GM21619 (cell line): ENCODE results near the gene KCTD21.

Experiments used
- ATAC-seq: cut with Tn5 transposase; IDR thresholded peaks from one replicate; pipeline ENCODE4 v1.9.1; 2021; ENCODE audit not compliant: unreplicated experiment

KCTD21 gene

GRCh38 chr11:78202733-78203167 lies 14.3 kb upstream of the KCTD21 start:
- ATAC-seq, result no peak

GRCh38 chr11:78201096-78201818 lies 12.8 kb upstream of the KCTD21 start:
- no peak for ATAC-seq

DNA sequence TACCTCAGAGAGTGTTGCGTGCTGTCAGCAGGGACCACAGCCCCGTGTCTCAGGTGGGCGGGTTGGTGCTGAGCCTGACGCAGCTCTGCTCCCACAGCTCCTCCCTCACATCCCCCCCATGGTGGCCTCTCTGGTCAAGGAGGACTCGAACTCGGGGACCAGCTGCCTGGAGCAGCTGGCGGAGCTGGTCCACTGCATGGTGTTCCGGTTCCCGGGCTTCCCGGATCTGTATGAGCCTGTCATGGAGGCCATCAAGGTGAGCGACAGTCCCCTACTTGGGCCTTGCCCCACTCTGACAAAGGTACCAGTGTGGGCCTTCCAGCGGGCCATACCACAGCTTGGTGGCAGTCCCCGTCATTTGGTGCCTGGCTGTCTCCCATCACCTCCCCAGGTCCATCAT lies 12.1 kb upstream of the KCTD21 start:
- no peak for ATAC-seq

DNA sequence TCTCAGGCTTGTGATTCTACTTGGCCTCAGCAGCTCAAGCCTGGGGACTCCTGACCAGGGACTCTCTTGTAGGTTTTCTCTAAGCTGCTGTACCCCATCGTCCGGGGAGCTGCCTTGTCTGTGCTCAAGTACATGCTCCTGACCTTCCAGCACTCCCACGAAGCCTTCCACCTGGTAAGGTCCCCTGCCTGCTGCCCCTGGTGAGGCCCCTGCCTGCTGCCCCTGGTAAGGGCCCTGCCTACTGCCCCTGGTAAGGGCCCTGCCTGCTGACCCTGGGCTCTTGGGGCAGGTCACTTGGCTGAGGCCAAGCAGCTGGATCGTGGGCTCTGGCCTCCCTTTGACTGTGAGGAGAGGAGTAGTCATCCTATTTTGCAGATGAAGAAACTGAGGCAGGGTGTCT lies 11.6 kb upstream of the KCTD21 start:
- no peak for ATAC-seq

GRCh38 chr11:78199653-78200015 lies 11.2 kb upstream of the KCTD21 start:
- ATAC-seq, result no peak

- ATAC-seq, result no peak
These were observed 10.7 kb upstream of the KCTD21 start for GRCh38 chr11:78199015-78199652.

- no peak for ATAC-seq
These were observed 9.4 kb upstream of the KCTD21 start for GRCh38 chr11:78197816-78198215.

- no peak for ATAC-seq
These were observed 8.2 kb upstream of the KCTD21 start for GRCh38 chr11:78196661-78197091.

DNA sequence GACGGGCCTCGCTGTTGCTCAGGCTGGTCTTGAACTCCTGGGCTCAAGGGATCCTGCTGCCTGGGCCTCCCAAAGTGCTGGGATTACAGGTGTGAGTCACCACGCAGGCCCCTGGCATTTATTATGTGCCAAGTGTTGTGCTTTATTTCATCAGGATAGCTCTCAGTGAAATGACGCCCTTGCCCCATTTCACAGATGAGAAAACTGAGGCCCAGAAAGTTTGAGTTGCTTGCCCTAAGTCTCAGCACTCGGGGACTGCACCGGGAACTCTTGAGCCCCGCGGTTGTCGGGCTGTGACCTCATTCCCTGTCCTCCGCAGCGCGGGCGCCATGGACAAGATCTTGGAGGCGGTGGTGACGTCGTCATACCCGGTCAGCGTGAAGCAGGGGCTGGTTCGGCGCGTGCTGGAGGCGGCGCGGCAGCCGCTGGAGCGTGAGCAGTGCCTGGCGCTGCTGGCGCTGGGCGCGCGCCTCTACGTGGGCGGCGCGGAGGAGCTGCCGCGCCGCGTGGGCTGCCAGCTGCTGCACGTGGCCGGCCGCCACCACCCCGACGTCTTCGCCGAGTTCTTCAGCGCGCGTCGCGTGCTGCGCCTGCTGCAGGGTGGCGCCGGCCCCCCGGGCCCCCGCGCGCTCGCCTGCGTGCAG lies 7.6 kb upstream of the KCTD21 start:
- no peak for ATAC-seq

- no peak for ATAC-seq
These were observed 6.1 kb upstream of the KCTD21 start for GRCh38 chr11:78194490-78194889.

- no peak for ATAC-seq
These were observed 5.4 kb upstream of the KCTD21 start for GRCh38 chr11:78193806-78194205.

- ATAC-seq, result no peak
These were observed 4.5 kb upstream of the KCTD21 start for GRCh38 chr11:78192911-78193351.

DNA sequence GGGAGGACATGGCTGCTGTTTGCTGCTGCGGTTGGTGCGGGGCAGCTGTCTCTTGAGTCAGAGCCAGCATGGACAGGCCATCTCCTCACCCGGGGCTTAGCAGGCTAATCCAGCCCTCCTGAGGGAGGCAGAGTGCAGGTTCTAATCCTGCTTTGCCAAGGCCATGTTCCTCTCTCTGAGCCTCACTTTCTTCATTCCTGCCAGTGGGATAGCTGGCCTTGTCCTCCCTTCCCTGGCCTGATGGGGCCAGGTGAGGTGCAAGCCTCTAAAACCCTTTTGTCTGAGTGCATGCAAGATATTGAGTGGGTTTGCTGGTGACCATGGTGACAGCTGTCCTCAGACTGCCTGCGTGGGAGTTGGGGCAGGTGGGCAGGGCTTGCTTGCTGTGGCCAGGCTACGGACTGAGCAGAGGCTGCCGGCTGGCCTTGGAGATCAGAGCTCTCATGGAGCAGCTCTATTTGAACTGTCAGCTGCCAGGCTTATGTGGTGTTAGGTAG lies 3.8 kb upstream of the KCTD21 start:
- no peak for ATAC-seq

DNA sequence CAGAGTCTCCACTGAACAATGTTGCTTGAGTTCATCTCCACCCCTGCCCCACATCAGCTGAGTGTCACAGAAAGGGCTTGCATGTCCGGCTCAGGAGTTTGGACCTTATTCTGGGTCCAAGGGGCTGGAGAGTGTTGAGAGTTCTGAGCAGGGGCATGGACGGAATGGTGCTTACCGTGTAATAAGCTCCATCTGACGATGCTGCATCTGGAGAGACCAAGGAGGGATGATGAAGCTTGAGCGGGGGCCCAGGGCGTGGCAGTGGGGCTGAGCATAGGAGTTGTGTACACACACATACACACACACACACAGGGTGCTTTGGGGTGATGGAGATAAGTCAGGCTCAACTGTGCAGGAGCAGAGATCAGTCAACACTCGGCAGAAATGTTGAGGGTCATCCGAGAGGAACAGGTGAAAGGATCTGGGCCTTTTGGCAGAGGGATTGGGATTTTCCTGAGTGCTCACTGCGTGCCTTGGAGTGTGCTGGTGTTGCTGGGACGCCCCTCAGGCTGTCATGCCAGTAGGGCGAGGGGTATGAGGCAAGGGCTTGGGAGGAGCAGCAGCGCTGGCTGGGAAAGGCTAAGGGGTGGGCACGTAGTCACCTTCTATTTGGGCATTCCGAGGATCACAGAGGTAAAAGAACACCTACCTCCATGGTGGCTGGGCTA lies 2.6 kb upstream of the KCTD21 start:
- ATAC-seq, result no peak

DNA sequence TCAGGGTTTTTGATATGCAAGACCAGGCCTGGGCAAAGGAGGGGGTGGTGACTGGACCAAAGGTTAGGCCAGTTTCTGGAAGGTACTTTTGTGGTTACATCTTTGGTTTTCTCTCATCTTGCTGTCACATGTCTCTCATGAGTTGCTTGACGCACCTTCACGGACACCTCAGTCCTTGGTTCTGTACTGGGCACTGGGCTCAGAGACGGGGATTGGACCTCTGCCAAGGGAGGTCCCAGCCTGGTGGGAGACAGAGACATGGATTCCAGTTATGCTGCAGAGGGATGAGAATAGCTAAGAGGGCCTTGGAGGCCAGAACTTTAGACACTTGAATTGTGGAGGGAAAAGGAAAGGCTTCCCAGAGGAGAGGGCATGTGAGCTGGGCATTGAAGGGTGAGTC lies 1.9 kb upstream of the KCTD21 start:
- no peak for ATAC-seq

- no peak for ATAC-seq
These were observed 1.4 kb upstream of the KCTD21 start for GRCh38 chr11:78189851-78190250.

DNA sequence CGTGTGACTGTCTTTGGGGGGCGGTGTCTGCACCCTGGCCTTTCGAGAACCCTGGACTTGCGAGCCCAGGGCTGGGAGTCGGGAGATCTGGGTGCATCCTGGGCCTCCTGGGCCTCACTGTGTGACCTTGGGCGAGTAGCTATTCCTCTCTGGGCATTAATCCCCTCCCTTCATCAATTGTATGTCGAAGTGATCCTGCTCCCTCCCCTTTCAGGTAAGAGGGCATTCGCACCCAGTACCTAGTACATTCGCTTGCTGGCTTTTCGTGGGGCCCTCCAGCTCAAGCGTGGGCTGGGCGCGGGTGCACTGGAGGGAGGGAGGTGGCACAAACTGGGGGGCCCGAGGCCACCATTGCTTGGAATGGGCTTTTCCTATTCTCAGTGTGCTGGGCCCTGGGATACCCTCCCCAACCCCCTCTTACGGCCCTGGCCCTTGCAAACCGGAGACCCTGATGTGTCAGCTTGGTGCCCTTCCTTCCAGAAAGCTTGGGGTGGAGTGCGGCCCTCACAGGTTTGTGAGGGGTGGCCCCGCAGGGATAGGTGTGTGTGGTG lies 823 bp upstream of the KCTD21 start:
- no peak for ATAC-seq

GRCh38 chr11:78187366-78188285 lies 800 bp downstream of the KCTD21 start:
- ATAC-seq, result peak; percentile 5

DNA sequence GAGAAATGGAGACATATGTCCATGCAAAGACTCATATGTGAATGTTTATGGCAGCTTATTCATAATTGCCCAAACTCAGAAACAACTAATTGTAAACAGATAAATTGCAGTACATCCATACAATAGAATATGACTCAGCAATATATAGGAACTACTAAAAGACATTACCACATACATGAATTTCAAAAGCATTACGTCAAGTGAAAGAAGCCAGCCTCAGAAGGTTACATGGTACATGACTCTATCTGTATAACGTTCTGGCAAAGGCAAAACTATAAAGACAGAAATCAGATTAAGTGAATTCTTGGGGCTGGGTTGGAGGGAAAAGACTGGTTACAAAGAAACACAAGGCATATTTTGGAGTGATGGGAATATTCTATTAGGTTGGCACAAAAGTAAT lies 7.2 kb downstream of the KCTD21 start:
- no peak for ATAC-seq

DNA sequence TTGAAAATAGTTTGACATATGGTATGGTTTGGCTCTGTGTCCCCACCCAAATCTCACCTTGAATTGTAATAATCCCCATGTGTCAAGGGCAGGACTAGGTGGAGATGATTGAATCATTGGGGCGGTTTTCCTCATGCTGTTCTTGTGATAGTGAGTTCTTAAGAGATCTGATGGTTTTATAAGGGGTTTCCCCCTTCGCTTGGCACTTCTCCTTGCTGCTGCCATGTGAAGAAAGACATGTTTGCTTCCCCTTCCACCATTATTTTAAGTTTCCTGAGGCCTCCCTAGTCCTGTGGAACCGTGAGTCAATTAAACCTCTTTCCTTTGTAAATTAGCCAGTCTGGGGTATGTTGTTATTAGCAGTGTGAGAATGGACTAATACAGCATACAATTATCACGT lies 7.7 kb downstream of the KCTD21 start:
- ATAC-seq, result no peak
